Mucosa of descending colon (tissue), 3 donors: ENCODE data around the gene EMP2. TPM values are rescaled to one million over a fixed set of nuclear protein-coding genes. Genes with fewer than 3 reads are reported as not detected.

ENCODE experiments used
- ATAC-seq: fragments of 200-7000 bp; cut with Tn5 transposase; one replicate; pipeline ENCODE4 v1.9.1; 2020; ENCODE audit warnings: mild to moderate bottlenecking, moderate library complexity
- DNase-seq, 3 donors: peaks; one replicate each; pipeline ENCODE4 v3.0.0-alpha.2; 2020
- H3K36me3 ChIP-seq: fragments of 200-600 bp; one replicate; pipeline ENCODE4 v1.8.0; 2021; ENCODE audit warnings: low read depth, mild to moderate bottlenecking
- H3K4me1 ChIP-seq: fragments of 200-600 bp; one replicate; pipeline ENCODE4 v1.8.0; 2021; ENCODE audit warnings: low read depth, mild to moderate bottlenecking
- H3K4me3 ChIP-seq: fragments of 200-600 bp; one replicate; pipeline ENCODE4 v1.8.0; 2021; ENCODE audit warnings: mild to moderate bottlenecking
- H3K9me3 ChIP-seq: fragments of 200-600 bp; one replicate; pipeline ENCODE4 v1.8.0; 2021; ENCODE audit warnings: mild to moderate bottlenecking
- intact Hi-C, 2 donors: fragments of 100-400 bp; cut with DNase I in 1 of 2; cut with micrococcal nuclease in 1 of 2; formaldehyde crosslinking; loops; one replicate each; pipeline versions ENCODE4 v1.11.0 to v1.11.1; 2022; cut with DNase I, micrococcal nuclease
- total RNA-seq, 3 donors: library from RNA; stranded (reverse); fragmentation: NEBNext Ultra II Directional in 2 of 3; extraction: Animal tissue kit (Norgen Biotek cat#: 25700) in 2 of 3; gene quantifications; one replicate each; pipeline versions ENCODE4 v1.2.1 to v1.2.4, GENCODE V29; 2021 to 2023
- TF ChIP-seq, protein P1 (sequence below): fragments of 200-600 bp; IDR thresholded peaks from one replicate; pipeline ENCODE4 v1.8.0; 2022; ENCODE audit warnings: antibody characterized with exemption, mild to moderate bottlenecking
- donor health status: DM: no; HTN: no; CAD: no; lungs with moderate emphysema.
- donor health status: DM: no; HTN: no; CAD: no.
- donor health status: DM: no; HTN: yes; CAD: no.

EMP2 gene
- total RNA-seq, 3 donors from 2014 or later, result 73.0 to 92.9 (median 84.3) TPM

DNA sequence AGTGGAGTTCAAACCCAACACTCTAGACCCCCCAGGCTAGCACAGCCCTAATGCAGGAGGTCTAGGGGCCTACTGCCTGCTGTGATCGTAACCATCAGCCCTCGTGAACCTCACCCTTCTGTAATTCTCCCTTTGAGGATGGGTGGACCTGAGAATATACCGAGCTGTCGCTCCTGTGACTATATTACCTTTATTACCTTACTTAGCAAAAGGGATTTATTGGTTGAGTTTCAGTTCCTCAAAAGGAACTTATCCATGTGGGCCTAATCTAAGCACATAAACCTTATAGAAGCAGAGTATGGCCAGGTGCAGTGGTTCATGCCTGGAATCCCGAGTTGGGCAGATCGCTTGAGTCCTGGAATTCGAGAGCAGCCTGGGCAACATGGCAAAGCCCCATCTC, 19.2 kb upstream of the EMP2 start:
- Histone ChIP-seq H3K9me3 (no peaks in the 10 kb centered on the region), H3K36me3 (no peaks in the 10 kb centered on the region), H3K4me1 (peaks cover 54% of the 10 kb centered on the region), H3K4me3 (no peak overlapping the region)
- DNase-seq (peak in 1 of 3 donors; percentile 50), ATAC-seq (peak; percentile 53)
- TF ChIP-seq, protein P1, sequence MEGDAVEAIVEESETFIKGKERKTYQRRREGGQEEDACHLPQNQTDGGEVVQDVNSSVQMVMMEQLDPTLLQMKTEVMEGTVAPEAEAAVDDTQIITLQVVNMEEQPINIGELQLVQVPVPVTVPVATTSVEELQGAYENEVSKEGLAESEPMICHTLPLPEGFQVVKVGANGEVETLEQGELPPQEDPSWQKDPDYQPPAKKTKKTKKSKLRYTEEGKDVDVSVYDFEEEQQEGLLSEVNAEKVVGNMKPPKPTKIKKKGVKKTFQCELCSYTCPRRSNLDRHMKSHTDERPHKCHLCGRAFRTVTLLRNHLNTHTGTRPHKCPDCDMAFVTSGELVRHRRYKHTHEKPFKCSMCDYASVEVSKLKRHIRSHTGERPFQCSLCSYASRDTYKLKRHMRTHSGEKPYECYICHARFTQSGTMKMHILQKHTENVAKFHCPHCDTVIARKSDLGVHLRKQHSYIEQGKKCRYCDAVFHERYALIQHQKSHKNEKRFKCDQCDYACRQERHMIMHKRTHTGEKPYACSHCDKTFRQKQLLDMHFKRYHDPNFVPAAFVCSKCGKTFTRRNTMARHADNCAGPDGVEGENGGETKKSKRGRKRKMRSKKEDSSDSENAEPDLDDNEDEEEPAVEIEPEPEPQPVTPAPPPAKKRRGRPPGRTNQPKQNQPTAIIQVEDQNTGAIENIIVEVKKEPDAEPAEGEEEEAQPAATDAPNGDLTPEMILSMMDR, result no peak
- intact Hi-C loops, result no loop called here

DNA sequence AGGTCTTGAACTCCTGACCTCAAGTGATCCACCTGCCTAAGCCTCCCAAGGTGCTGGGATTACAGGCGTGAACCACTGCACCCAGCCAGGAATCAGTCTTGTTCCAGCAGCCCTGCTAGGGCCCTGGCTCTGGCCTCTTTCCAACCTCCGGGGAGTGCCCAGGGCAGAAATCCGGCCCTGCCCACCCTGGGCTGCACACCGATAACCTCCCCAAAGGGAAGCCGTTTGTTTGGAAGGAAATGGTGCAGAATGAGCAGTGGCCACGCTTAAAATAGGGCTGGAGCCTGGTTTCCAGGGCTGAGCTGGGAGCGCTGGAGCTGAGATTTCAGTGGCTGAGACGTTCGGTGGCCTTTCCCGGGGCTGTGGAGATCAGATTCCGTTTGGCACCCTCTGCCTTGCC, 17.8 kb upstream of the EMP2 start:
- Histone ChIP-seq H3K9me3 (no peaks in the 10 kb centered on the region), H3K4me1 (peaks cover 58% of the 10 kb centered on the region), H3K4me3 (no peak overlapping the region), H3K36me3 (no peaks in the 10 kb centered on the region)
- intact Hi-C loops, result no loop called here
- ATAC-seq (peak; percentile 66), DNase-seq (peak; percentile 89 to 90 (median 90))
- TF ChIP-seq, protein P1, result no peak

DNA sequence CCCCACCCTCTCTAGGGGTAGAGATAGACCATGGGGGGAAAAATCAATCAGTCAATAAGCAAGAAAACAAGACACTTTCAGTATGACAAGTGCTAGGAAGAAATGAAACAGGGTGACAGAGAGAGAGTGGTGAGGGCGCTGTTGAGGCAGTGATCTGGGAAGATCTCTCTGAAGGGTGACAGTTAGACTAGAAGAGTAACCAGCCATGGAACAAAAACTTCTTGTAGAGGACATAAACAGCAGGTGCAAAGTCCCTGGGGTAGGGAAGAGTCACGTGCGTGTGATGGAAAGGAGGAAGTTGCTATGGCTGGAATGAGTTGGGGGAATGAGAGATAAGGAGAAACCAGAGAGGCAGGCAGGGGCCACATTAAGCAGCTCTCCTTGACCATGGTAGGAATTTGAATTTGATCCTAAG, 16.8 kb upstream of the EMP2 start:
- H3K36me3 ChIP-seq, result no peaks in the 10 kb centered on the region
- intact Hi-C loops, result no loop called here
- no peaks in the 10 kb centered on the region for H3K9me3 ChIP-seq
- no peak overlapping the region for H3K4me3 ChIP-seq
- DNase-seq (peak in 1 of 3 donors; percentile 55), ATAC-seq (peak; percentile 9)
- H3K4me1 ChIP-seq, result peaks cover 62% of the 10 kb centered on the region
- TF ChIP-seq, protein P1, result no peak

DNA sequence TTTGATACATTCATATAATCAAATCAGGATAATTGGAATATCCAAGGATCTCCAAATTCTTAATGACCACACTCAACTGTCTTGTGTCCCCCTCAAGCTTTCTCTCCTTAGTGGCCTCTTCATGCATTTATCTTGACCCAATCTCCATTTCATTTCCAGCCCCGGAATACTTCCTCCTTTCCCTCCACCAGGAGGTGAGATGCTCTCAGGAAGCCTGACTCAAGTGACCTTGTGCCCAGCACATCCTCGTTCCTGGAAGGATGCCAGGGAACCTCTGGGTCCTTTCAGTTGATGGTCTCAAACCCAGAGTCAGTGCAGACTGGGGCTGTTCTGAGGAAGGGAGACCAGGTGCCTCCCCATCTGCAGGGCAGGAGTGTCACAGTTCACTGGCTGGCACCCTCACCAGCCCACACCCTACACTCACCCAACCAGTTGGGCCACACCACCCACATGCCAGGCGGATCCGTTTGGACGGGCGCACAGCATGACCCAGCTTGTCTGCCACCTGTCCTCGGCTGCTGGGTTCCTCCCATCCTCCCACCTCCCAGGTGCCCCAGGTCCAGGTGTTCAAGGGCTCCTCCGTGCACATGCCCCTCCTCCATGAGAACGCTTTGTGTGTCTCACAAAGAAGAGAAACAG, 14.0 kb upstream of the EMP2 start:
- no peak overlapping the region for H3K4me3 ChIP-seq
- intact Hi-C loops, result no loop called here
- H3K4me1 ChIP-seq, result peaks cover 43% of the 10 kb centered on the region
- ATAC-seq (peak; percentile 91), DNase-seq (peak; percentile 93 to 95 (median 95))
- H3K9me3 ChIP-seq, result no peaks in the 10 kb centered on the region
- no peaks in the 10 kb centered on the region for H3K36me3 ChIP-seq
- TF ChIP-seq, protein P1, result no peak

DNA sequence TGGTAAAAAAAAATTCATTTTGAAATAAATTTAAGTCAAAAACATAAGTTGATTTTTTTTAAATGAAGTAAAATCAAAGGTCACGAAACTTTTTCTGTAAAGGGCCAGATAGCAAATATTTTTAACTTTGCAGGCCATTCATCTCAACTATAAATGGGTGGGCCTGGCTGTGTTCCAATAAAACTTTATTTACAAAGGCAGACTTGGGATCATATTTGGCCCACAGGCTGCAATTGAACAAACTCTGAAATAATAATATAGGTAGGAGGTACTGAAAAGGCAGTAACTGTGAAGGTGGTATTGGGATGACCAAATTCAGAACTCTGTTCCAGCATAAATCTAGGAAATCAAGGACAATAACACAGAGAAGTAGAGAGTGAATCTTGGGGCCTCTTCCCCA, 12.2 kb upstream of the EMP2 start:
- no peak for ATAC-seq
- Histone ChIP-seq H3K36me3 (no peaks in the 10 kb centered on the region), H3K9me3 (no peaks in the 10 kb centered on the region), H3K4me3 (no peak overlapping the region), H3K4me1 (peaks cover 28% of the 10 kb centered on the region)
- intact Hi-C loops, result no loop called here
- TF ChIP-seq, protein P1, result no peak
- DNase-seq, result no peak
